Tibial nerve (tissue), 3 donors: ENCODE data around the gene L1CAM.

ENCODE experiments used
- POLR2A ChIP-seq, 2 donors: fragments of 450-650 bp; IDR thresholded peaks; one replicate each; pipeline ENCODE4 v1.6.1; 2017; ENCODE audit warnings: antibody characterized with exemption in 2 of 2, mild to moderate bottlenecking in 2 of 2, moderate library complexity in 2 of 2
- TF ChIP-seq, protein P1 (sequence below), 5 experiments: fragments of 200-600 bp in 3 of 5; fragments of 450-650 bp in 2 of 5; sonication (generic) in 3 of 5; IDR thresholded peaks; one replicate each; pipeline ENCODE4 v1.5.1; 2016 to 2019; ENCODE audit warnings: antibody characterized with exemption in 5 of 5, mild to moderate bottlenecking in 3 of 5, moderate library complexity in 2 of 5

DNA sequence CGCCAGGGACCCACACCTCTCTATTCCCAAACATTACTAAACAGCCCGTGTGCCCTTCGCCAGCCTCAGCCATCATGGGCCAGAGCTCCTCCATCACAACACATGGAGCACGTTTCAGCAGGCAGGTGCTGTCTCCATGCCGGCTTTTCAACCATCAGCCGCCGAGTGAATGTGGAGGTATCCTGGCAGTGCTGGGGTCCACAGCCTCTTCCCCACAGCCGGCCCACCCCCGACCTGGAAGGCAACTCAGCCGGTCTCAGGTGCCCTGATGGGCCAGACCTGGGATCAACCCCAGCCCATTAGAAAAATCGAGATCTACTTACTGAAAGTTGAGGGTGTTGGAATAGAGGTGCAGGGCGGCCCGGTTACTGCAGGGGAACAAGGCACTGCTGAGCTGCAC lies 45.8 kb upstream of the L1CAM start:
- TF ChIP-seq, protein P1, sequence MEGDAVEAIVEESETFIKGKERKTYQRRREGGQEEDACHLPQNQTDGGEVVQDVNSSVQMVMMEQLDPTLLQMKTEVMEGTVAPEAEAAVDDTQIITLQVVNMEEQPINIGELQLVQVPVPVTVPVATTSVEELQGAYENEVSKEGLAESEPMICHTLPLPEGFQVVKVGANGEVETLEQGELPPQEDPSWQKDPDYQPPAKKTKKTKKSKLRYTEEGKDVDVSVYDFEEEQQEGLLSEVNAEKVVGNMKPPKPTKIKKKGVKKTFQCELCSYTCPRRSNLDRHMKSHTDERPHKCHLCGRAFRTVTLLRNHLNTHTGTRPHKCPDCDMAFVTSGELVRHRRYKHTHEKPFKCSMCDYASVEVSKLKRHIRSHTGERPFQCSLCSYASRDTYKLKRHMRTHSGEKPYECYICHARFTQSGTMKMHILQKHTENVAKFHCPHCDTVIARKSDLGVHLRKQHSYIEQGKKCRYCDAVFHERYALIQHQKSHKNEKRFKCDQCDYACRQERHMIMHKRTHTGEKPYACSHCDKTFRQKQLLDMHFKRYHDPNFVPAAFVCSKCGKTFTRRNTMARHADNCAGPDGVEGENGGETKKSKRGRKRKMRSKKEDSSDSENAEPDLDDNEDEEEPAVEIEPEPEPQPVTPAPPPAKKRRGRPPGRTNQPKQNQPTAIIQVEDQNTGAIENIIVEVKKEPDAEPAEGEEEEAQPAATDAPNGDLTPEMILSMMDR (IDR thresholded peaks at IDR 0.05), result no peak
- no peak for TF ChIP-seq POLR2A (IDR thresholded peaks at IDR 0.05)
